Suppressor macrophage treated with lipopolysaccharide for 1 hour (primary cell): Measurements from ENCODE around the gene SCMH1.

Experiments
- DNase-seq, 3 donors: peaks; one replicate each; pipeline ENCODE4 v3.0.0-alpha.2; 2020 to 2022

Gene SCMH1

GRCh38 chr1:41021526-41022308 lies 220.4 kb downstream of the SCMH1 start, which contains the start of gene SLFNL1:
TSS of gene SLFNL1 (minus strand) at chr1:41021725. CDS start at chr1:41020660, 1,065 bp downstream.
- no peak for DNase-seq

- no peak for DNase-seq
These were observed 221.5 kb downstream of the SCMH1 start for GRCh38 chr1:41020654-41021053.

- no peak for DNase-seq
These were observed 222.0 kb downstream of the SCMH1 start for GRCh38 chr1:41020109-41020576.

- no peak for DNase-seq
These were observed 222.8 kb downstream of the SCMH1 start for GRCh38 chr1:41019353-41019745.

- no peak for DNase-seq
These were observed 224.1 kb downstream of the SCMH1 start for GRCh38 chr1:41018018-41018410.

GRCh38 chr1:41017141-41018017 lies 224.7 kb downstream of the SCMH1 start:
- DNase-seq: no peak

GRCh38 chr1:41015897-41016470 lies 226.1 kb downstream of the SCMH1 start:
- DNase-seq: no peak

- DNase-seq: no peak
These were observed 226.7 kb downstream of the SCMH1 start for GRCh38 chr1:41015281-41015896.

GRCh38 chr1:41014871-41015270 lies 227.2 kb downstream of the SCMH1 start:
- no peak for DNase-seq

- peak; percentile 77 to 86 (median 85) for DNase-seq
These were observed 228.3 kb downstream of the SCMH1 start for GRCh38 chr1:41013796-41014195.

- no peak for DNase-seq
These were observed 229.1 kb downstream of the SCMH1 start for GRCh38 chr1:41013024-41013423.

GRCh38 chr1:41010345-41010744 lies 231.8 kb downstream of the SCMH1 start:
- DNase-seq: no peak

- DNase-seq: no peak
These were observed 232.6 kb downstream of the SCMH1 start for GRCh38 chr1:41009466-41009865.

- DNase-seq: no peak
These were observed 234.9 kb downstream of the SCMH1 start for GRCh38 chr1:41006942-41007865.

- no peak for DNase-seq
These were observed 236.2 kb downstream of the SCMH1 start for GRCh38 chr1:41005876-41006275.

- DNase-seq: peak; percentile 90 to 93 (median 92)
These were observed 238.4 kb downstream of the SCMH1 start for GRCh38 chr1:41003640-41004220.

- DNase-seq: no peak
These were observed 238.9 kb downstream of the SCMH1 start for GRCh38 chr1:41003127-41003639.

GRCh38 chr1:40998668-40999067 lies 243.4 kb downstream of the SCMH1 start:
- no peak for DNase-seq

GRCh38 chr1:40997096-40997495 lies 245.0 kb downstream of the SCMH1 start:
- no peak for DNase-seq

- no peak for DNase-seq
These were observed 253.0 kb downstream of the SCMH1 start for GRCh38 chr1:40989066-40989465.

- no peak for DNase-seq
These were observed 253.8 kb downstream of the SCMH1 start for GRCh38 chr1:40988280-40988679.
